SK-N-DZ (cell line): Measurements from ENCODE around the gene BTBD9. TPM values are rescaled to one million over a fixed set of nuclear protein-coding genes. Genes with fewer than 3 reads are reported as not detected.

Source experiments
- DNase-seq: peaks from one replicate; pipeline ENCODE4 v3.0.0-alpha.2; 2015; ENCODE audit warnings: low spot score
- polyA plus RNA-seq, 2 experiments: library from polyadenylated mRNA; depleted of rRNA; stranded (reverse); fragments of >200 nt; gene quantifications; 2 replicates each; pipeline ENCODE4 v1.2.3, GENCODE V29; 2014

The BTBD9 gene
- 1.4 and 1.6 TPM in 2 replicates for polyA plus RNA-seq (2014; cell fraction: cytosol; rRNA removed)
- polyA plus RNA-seq (2014; cell fraction: nucleus; rRNA removed) = 1.1 and 1.2 TPM in 2 replicates

DNA sequence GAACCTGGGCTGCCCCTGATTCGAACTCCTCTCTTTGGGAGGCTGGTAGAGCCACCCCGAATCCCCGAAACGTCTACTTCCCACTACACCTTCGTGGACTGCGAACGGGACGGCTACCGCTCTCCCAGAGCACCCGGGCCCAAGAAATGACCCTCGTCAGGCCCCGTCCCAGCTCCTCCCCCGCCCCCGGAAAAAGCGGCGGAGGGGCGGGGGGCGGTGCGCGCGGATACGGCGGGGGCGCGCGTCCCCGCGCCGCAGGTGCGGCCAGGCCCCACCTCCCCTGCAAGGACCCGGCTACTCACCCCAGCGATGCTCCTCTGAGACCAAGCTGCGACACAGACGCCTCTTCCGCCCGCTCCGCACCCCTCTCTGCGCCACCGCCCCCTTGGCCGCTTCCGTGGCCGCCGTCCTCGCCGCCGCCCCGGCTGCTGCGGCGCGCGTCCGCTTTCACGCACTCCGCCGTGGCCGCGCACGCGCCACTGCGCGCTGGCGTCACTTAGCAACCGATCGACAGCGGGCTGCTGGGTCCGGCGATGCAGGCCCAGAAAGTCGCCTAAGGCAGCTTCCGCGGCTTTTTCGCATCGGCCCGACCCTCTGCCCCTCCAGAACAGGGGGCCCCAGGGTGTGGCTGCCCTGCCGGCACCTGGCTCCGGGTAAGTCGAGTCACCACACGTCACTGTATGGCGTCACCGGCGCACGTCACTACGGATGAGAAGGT is at the start of gene BTBD9:
BTBD9 (minus strand) TSS at position 432 of the 718 bp plus-strand sequence.
- peak; percentile 81 for DNase-seq

- no peak for DNase-seq
Observed at GRCh38 chr6:38688579-38689087, 48.9 kb upstream of the BTBD9 start.

DNA sequence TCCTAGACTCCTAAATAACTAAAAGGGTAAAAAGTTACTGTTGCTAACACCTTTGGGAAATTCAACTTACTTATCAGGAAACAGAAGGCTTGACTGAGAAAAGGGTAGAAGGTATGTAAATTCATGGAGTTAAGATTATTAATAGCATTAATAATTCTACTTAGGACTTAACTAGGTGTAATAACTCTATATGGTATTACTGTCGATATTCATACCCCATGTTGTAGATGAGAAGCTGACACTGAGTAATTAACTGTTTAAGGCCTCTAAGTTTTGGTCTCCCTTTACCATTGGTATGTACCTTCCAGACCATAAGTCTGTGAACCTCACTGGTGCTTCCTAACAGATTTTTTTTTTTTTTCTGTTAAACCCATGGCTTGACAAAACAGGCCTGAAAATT is 47.8 kb upstream of the BTBD9 start:
- no peak for DNase-seq

- no peak for DNase-seq
Observed at GRCh38 chr6:38687043-38687353, 47.3 kb upstream of the BTBD9 start.

DNA sequence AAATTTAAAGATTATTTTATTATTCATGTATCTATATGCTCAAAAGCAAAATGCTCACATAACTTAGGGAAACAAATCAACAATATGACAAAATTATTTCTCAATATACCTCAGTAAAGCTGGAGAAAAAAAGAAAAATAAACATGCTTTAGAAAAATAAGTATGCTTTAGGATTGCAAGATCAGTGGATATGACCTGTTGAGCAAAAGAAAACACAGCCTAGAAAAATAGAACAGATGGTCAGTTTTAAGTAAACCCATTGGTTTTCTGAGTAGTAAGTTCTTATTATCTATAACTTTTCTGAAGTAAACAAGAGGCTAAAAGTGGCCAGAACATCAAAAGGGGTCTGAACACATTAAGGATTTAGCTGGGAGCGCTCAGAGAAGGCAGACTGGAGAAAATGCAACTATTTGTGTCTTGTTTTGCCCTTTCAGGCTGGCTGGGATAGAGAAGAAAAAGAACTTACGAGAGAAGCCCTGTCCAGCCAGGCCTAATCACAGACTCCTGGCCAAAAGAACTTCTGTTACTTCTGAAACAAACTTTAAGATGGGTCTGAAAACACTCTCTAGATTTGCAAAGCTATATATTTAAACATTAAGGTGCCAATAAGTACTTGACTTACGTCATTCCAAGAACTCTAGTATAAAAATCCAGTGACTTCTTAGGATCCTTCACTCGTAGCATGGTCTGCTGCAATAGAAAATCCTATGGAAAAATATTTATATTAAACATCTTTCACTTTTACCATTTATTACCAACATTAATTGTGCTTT is 46.7 kb upstream of the BTBD9 start:
- no peak for DNase-seq

GRCh38 chr6:38684904-38685303 is 45.2 kb upstream of the BTBD9 start:
- DNase-seq = no peak

- no peak for DNase-seq
Observed at GRCh38 chr6:38684237-38684636, 44.5 kb upstream of the BTBD9 start.

DNA sequence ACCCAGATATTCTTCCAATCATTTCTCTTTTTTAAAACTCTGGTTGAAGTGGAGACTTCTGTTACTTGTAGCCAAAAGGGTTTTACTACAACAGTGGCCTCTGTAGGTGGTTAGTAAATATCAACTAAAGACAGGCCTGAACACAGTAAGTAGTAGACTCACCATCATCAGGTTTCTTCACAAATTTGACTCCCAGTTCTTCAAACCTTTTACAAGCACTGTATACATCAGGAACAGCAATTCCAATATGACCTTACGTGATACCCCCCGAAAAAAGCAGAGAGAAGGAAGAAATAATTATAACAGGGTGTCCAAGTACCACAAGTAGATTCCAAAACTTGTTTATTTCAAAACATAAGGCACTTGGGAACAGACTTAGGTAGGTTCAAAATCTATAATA is 42.1 kb upstream of the BTBD9 start:
- DNase-seq = no peak

DNA sequence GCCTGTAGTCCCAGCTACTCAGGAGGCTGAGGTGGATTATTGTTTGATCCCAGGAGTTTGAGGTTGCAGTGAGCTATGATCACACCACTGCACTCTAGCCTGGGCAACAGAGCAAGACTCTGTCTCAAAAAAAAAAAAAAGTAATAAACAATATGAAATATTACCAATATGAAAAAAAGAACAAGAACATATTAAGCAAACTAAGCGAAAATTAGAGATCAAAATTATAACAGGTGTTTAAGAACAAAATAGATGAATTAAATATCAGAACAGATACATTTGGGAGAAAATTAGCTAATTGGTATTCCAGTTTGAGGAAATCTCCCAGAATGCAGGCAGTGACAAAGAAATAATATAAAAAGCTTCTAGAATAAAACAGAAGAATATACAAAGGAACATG is 39.9 kb upstream of the BTBD9 start:
- DNase-seq = no peak

DNA sequence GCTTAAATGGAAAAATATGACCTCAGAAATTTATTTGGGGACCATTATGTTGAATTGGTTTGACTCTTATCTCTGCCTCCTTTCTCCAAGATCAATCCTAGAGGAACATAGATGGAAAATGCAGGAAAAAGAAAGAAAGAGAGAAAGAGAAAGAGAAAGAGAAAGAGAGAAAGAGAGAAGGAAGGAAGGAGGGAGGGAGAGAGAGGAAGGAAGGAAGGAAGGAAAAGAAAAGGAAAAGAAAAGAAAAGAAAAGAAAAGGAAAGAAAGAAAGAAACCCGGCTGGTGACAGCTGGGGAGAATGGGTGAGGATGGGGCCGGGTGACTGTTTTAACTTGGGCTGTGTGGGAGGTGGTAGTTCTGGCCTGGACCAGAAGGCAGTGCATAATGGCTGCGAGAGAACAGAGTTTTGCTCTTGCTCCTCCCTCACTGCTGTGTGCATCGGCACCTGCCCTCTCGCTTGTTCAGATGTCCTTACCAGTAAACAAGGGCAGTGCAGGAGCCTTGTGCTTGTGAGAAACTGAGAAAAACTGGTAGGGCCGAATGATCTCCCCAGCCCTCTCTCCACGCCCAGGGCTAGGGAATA is 38.5 kb upstream of the BTBD9 start:
- DNase-seq = no peak

DNA sequence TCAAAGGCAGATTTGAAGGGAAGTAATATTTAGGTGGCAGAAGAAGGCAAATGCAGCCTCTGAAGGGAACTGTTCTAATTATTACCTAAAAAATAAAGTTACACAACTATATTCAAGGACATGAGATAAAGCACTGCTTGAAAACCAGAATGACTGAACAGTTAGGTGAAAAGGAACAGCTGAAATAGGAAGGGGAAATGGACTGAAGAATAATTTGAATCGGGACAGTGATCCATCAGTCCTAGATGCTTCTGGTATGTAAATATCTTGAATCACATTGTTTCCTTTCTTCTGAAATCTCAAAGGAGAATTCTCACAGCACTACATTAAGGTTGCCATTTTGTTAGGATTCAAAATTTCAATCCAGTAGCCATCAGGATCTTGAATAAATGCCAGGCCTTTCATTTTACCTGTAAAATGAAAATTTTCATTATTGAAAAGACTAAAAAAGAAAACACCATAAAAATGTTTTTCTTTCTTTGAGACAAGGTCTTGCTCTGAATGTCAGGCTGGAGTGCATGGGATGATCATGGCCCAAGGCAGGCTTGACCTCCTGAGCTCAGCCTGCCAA is 37.3 kb upstream of the BTBD9 start:
- no peak for DNase-seq

DNA sequence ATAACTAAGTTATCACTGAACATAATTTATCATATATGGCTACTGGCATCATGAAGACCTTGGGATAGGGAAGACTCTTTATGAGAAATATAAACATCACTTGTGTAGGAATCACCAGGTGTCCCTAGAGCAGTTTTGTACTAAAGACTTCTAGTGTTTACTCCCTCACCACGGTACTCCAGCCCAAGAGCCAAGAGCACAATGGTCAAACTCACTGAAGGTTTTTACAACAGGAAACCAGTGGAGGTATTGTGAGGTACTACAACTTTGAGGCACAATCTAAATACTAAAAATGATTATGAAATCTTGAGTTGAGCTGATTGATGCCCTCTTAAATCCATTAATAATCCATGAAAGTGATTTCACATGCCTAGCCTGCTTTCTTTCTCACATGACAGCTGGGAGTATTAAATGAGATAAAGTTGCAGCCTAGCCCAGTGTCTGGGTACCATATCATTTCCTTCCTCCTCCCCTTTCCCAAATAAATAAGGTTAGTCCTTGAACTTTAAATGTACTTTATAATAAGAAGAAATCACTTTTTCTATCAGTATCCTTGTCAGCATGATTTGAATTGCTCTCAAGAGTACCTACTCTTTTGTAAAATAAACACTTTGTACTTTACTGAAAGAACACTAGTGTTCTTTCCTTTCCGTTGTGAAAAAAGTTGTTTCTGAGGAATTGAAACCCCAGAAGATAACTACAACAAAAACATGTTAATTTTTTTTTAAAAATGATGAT is 36.7 kb upstream of the BTBD9 start:
- no peak for DNase-seq

DNA sequence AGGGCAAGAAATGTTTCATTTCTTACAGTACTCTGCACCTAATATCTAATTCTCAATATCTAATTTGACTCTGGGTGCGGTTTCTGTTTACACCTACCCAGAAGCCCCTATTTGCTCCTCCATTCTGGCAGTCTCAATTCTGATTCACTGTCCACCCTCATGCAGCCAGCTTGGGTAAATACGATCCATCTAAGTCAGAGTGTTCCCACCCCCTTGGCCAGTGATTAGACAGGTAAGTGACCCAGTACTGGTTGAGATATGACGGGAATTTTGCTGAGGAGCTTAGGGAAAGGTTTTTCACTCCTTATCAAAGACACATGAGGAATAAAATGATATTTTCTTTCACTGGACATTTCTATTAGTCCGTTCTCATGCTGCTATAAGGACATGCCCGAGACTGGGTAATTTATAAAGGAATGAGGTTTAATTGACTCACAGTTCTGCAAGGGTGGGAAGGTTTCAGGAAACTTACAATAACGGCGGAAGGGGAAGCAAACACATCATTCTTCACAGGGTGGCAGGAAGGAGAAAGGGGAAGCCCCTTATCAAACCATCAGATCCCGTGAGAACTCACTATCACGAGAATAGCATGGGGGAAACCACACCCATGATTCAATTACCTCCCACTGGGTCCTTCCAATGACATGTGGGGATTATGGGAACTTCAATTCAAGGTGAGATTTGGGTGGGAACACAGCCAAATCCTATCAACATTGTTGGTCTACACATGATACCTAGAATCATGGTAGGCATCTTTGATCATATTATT is 33.9 kb upstream of the BTBD9 start:
- DNase-seq = no peak

GRCh38 chr6:38671885-38672467 is 32.2 kb upstream of the BTBD9 start:
- DNase-seq = peak; percentile 48

GRCh38 chr6:38658418-38659167 is 18.9 kb upstream of the BTBD9 start:
- no peak for DNase-seq

- DNase-seq = no peak
Observed at GRCh38 chr6:38656896-38657295, 17.2 kb upstream of the BTBD9 start.

GRCh38 chr6:38654263-38654662 is 14.5 kb upstream of the BTBD9 start:
- DNase-seq = no peak

DNA sequence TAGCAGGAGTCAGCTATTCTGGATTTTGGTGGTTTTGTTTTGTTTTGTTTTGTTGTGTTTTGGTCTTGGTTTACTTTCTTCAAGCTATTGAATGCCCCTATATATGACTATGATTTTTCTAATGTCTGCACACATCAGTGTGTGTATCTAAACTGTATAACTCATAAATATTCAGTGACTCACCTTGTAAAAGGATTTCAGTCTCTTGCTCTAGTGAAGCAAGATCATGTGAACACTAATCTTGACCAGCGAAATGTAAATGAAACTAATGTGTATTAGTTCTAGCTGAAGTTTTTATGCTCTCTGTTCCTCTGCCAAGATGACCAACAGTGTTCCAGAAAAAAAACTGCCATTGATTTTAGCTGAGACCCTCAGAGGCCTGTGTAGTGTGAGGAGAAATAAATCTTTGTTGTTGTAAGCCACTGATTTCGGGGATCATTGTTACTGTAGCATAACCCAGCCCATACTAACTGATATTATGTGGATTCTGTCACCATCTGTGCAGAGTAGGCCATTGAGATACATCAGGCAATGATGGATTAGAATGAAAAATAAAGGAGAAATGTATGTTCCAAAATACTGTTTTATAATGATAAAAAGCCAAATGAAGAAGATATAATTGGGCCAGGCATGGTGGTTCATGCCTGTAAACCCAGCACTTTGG is 11.5 kb upstream of the BTBD9 start:
- no peak for DNase-seq

GRCh38 chr6:38650207-38650752 is 10.6 kb upstream of the BTBD9 start:
- DNase-seq = no peak
